Activated T-cell treated with anti-CD3 and anti-CD28 coated beads, Interleukin-2, amount 50 U/mL, for 24 hours (primary cell): ENCODE results near the gene GUCA2A.

Experiments used
- DNase-seq: peaks from one replicate; pipeline ENCODE4 v3.0.0-alpha.2; 2020
- H3K27ac Mint-ChIP-seq: 2 replicates; pipeline ENCODE4 v1.8.0; 2020; ENCODE audit warnings: mild to moderate bottlenecking, mixed read lengths
- H3K27me3 Mint-ChIP-seq: 2 replicates; pipeline ENCODE4 v1.8.0; 2020; ENCODE audit warnings: mixed read lengths
- H3K36me3 Mint-ChIP-seq: 2 replicates; pipeline ENCODE4 v1.8.0; 2020; ENCODE audit warnings: low read depth, mixed read lengths
- H3K4me1 Mint-ChIP-seq: 2 replicates; pipeline ENCODE4 v1.8.0; 2020; ENCODE audit warnings: low read depth, mixed read lengths
- H3K4me3 Mint-ChIP-seq: 2 replicates; pipeline ENCODE4 v1.8.0; 2020; ENCODE audit warnings: mild to moderate bottlenecking, moderate library complexity, mixed read lengths
- H3K9me3 Mint-ChIP-seq: 2 replicates; pipeline ENCODE4 v1.8.0; 2020; ENCODE audit warnings: mixed read lengths

The GUCA2A gene

DNA sequence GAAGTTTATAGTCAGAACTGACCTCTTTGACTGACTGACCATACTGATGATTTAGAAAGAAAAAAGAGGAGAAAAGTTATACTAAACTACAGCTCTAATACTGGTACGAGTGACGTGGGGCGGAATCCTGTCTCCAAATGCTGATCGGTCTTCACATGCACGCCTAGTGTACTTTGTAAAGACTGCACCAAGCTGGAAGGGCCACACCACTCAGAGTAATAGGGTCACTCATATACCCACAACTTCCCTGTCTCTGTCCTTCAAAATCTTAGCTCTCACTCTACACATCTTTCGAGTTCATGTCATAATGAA, 19.4 kb upstream of the GUCA2A start:
- H3K9me3 Mint-ChIP-seq, result no peaks in the 10 kb centered on the region
- H3K27ac Mint-ChIP-seq, result peak overlapping the region; percentile 12
- no peak overlapping the region for H3K4me3 Mint-ChIP-seq
- DNase-seq, result no peak
- no peaks in the 10 kb centered on the region for H3K27me3 Mint-ChIP-seq
- peaks cover 7% of the 10 kb centered on the region for H3K4me1 Mint-ChIP-seq
- H3K36me3 Mint-ChIP-seq, result peaks cover 88% of the 10 kb centered on the region

DNA sequence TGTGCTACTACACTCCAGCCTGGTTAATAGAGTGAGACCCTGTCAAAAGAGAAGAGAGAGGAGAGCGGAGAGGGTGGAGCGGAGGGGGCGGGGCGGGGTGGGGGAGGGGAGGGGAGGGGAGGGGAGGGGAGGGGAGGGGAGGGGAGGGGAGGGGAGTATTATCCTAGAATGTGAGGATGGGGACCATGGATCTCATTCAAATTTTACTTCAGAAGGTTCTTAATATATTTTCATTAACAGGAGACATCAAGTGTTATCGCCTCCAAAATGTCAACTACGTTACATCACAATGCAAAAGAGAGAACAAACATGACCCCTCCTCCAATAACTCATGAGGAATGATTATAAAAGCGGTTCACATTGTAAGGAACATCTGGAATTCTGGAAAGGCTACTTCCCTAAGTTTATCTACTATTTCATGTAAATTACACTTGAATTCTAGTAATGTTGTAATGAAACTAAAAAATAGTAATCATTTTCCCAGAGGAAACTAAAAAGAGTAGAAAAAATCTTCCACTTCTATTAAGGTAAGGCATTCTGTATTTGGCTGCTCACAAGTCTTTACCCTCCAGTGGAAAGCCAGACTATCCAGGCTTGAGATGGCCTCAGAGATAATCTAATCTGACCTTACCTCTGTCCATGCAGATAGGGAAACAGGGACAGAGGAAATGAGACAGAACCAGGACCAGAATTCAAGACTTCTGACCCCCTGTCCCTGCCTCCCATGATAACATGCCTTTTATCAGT, 18.8 kb upstream of the GUCA2A start:
- Mint-ChIP-seq H3K27me3 (no peaks in the 10 kb centered on the region), H3K36me3 (peaks cover 85% of the 10 kb centered on the region), H3K4me3 (no peak overlapping the region), H3K4me1 (peaks cover 7% of the 10 kb centered on the region), H3K27ac (peak overlapping the region; percentile 12), H3K9me3 (no peaks in the 10 kb centered on the region)
- DNase-seq, result no peak

DNA sequence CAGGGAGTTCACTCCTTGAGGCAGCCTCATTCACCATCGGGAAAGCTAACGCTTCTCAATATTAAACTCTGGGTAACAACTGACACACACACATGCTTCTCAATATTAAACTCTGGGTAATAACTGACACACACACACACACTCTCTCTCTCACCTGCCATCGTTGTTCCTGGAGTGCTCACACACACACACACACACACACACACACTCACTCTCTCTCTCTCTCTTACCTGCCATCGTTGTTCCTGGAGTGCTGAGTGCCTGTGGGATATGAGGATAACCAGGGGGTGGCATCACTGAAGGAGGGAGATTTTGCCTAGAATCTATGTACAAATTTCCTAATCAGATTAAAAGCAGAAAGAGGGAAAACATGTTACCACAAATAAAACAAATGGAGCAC, 17.1 kb upstream of the GUCA2A start:
- no peak overlapping the region for H3K4me3 Mint-ChIP-seq
- H3K27ac Mint-ChIP-seq, result peak overlapping the region; percentile 63
- H3K27me3 Mint-ChIP-seq, result no peaks in the 10 kb centered on the region
- H3K9me3 Mint-ChIP-seq, result no peaks in the 10 kb centered on the region
- no peak for DNase-seq
- peaks cover 7% of the 10 kb centered on the region for H3K4me1 Mint-ChIP-seq
- peaks cover 83% of the 10 kb centered on the region for H3K36me3 Mint-ChIP-seq

DNA sequence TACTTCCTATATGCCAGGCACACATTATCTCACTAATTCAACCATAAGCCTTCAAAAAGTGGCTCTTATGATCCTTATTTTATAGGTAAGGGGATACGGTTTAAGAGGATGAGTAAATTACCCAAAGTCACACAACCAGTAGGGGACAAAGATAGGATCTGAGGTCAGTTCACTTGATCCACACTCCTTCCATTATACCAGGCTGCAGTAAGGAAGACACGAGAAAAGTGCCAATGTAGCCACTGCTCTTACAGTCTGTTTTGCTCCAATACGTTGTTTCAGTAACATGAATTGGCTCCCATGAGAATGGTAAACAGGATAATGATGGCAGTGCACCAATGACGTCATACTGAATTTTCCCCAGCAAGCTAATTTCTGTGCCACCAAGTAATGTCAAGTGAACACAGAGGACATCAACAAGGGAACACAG, 15.4 kb upstream of the GUCA2A start:
- Mint-ChIP-seq H3K27ac (peak overlapping the region; percentile 57), H3K4me1 (no peaks in the 10 kb centered on the region), H3K9me3 (no peaks in the 10 kb centered on the region), H3K4me3 (no peak overlapping the region), H3K36me3 (peaks cover 65% of the 10 kb centered on the region), H3K27me3 (no peaks in the 10 kb centered on the region)
- DNase-seq, result no peak

DNA sequence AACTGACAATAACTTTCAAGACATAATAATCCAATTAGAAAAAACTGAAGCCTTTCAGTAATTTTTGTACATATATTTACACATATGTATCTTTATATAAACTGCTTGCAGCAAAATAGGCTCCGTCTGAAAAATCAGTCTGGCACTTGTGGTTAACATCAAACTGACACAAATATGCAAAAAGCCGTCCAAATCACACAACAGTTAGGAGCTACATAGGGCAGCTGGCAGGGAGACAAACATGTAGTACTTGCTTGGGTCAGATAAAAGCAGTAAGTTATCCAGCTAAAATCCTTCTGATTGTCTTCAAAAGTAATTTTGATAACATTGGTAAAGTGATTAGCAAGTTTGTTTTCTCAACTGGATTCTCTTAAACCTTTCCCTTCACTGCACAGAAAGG, 14.7 kb upstream of the GUCA2A start:
- Mint-ChIP-seq H3K27ac (no peak overlapping the region), H3K4me1 (no peaks in the 10 kb centered on the region), H3K9me3 (no peaks in the 10 kb centered on the region), H3K27me3 (no peaks in the 10 kb centered on the region), H3K36me3 (peaks cover 60% of the 10 kb centered on the region), H3K4me3 (no peak overlapping the region)
- DNase-seq, result no peak

DNA sequence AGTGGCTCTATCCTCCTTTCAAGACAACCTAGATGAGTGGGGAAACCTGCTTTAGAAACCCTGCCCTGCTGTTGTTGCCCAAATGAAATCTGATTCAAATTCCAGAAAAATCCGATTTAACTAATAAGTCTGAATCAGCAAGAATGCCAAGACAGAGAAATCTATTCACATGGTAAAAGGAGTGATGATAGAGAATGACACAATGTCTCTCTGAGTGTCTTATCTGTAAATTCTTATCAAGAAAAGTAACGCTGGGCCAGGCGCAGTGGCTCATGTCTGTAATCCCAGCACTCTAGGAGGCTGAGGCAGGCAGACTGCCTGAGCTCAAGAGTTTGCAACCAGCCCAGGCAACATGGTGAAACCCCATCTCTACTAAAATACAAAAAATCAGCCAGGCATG, 13.7 kb upstream of the GUCA2A start:
- H3K9me3 Mint-ChIP-seq, result no peaks in the 10 kb centered on the region
- no peak overlapping the region for H3K27ac Mint-ChIP-seq
- peaks cover 53% of the 10 kb centered on the region for H3K36me3 Mint-ChIP-seq
- no peak overlapping the region for H3K4me3 Mint-ChIP-seq
- H3K4me1 Mint-ChIP-seq, result no peaks in the 10 kb centered on the region
- no peaks in the 10 kb centered on the region for H3K27me3 Mint-ChIP-seq
- DNase-seq, result no peak

DNA sequence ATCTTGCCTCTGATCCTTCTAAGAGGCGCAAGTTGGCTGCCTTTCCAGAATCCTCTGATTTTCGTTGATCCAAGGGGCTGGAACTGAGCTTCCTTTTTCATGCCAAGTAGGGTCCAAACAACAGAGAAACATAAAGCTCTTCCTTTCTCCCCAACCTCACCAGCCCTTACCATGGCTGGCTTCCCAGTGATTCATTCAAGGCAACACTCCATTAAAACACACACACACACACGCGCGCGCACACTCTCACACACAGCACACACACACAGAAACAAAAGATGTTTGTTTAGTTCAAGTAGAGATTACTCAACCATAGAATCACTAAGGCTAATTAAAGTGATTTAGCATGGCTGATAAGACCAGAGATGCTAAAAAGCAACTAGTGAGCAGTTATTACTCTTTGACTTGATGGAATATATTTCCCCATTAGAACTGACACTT, 13.0 kb upstream of the GUCA2A start:
- Mint-ChIP-seq H3K27me3 (no peaks in the 10 kb centered on the region), H3K4me3 (no peak overlapping the region), H3K9me3 (no peaks in the 10 kb centered on the region), H3K36me3 (peaks cover 49% of the 10 kb centered on the region), H3K27ac (no peak overlapping the region), H3K4me1 (no peaks in the 10 kb centered on the region)
- no peak for DNase-seq

DNA sequence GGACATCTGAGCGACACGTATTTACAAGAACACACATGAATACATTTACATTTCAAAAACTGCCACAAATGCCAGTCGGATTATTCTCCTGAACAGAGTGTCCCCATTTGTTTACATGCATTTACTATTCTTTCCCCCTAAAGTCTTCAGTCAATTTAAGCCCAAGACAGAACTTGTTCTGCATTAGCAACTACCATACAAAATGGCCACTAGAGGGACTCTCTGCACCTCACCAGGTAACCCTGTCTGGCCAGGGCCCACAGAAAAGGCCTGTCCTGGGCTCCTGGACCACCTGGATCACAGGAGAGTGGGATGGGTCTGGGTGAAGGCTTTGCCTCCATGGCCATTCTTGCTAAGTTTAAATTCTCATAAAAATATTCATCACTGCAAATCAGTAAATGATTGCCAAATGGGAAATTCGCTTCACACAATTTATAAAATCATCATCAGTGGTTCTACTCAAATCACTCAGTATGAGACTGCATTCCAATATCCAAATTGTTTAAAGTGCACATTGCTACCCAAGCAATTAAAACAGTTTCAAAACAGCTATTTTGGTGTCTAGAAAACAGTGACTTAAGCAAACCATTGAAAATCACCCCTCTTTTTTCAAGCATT, 12.5 kb upstream of the GUCA2A start:
- Mint-ChIP-seq H3K4me3 (no peak overlapping the region), H3K36me3 (peaks cover 44% of the 10 kb centered on the region), H3K27ac (no peak overlapping the region)

DNA sequence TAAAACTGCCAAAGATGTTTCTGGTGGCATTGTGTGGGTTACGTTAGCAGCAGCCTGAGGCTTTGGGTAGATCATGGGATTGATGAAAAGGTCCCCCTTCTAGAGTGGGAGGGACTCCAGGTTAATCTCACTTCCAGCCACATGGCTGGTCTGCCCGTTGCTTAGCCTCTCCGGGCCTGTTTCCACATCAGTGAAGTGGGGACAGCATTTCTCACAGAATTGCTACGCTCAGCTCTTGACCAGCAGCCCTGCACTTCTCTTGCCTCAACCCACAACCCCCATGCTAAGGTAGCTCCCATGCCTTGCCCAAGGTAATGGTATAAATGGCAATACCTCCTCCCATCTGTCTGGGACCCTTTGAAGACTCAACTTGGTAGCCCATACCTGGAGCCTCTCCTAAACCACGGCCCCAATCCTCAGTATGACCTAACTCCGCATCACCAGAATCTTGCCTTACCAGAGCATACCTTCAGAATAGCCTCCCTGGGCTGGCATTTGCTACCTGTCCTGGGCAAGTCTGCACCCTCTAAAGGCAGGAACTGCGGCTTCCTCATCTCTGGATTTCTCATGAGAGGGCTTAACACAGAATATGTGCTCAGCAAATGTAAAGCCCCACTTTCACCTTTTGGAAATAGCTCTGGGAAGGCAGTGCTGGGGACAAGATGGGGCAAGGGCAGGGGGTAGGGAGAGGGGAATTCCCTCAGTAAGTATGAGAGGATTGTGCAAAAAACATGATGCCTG, 10.9 kb upstream of the GUCA2A start:
- DNase-seq, result no peak
- Mint-ChIP-seq H3K27ac (no peak overlapping the region), H3K27me3 (no peaks in the 10 kb centered on the region), H3K9me3 (no peaks in the 10 kb centered on the region), H3K4me1 (no peaks in the 10 kb centered on the region), H3K4me3 (no peak overlapping the region), H3K36me3 (peaks cover 30% of the 10 kb centered on the region)

More for the DNA sequence above, 12.5 kb upstream of the GUCA2A start:
- H3K27me3 Mint-ChIP-seq, result no peaks in the 10 kb centered on the region
- DNase-seq, result no peak
- H3K9me3 Mint-ChIP-seq, result no peaks in the 10 kb centered on the region
- H3K4me1 Mint-ChIP-seq, result no peaks in the 10 kb centered on the region

DNA sequence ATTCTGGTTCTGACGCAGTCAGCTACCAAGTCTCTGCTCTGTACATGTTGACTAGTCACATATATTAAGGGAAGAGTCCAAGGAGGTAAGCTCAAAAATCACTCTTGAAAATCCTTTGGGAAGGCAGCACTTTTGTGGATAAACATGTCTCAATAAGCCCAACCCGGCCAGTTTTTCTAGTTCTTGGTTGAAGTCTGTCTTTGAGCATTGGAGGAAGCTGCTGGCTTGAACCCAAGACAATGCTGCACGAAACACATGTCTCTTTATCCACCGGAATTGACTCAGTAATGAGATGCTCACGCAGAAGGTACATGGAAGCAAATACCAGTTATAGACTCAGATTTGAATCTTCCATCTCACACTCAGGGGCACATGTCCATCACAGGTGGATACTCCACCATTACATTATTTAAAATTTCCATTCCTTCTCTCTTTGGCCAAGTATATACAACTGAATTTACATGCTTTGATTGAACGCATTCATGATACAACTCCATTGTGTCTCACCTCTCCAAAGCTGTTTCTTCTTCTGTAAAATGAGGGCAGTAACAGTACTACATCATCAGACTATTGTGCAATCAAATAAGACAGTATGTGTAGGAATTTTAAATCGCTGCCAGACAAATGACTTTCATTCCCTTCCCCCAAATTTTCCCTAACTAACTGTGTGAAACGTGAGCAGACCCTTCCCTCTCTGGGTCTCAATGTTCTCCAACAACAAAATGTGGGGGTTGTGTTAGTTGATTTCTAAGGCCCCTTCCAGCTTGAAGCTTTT, 9.6 kb upstream of the GUCA2A start:
- Mint-ChIP-seq H3K27me3 (no peaks in the 10 kb centered on the region), H3K4me3 (no peak overlapping the region), H3K9me3 (no peaks in the 10 kb centered on the region), H3K36me3 (peaks cover 17% of the 10 kb centered on the region), H3K4me1 (no peaks in the 10 kb centered on the region), H3K27ac (no peak overlapping the region)
- DNase-seq, result no peak

DNA sequence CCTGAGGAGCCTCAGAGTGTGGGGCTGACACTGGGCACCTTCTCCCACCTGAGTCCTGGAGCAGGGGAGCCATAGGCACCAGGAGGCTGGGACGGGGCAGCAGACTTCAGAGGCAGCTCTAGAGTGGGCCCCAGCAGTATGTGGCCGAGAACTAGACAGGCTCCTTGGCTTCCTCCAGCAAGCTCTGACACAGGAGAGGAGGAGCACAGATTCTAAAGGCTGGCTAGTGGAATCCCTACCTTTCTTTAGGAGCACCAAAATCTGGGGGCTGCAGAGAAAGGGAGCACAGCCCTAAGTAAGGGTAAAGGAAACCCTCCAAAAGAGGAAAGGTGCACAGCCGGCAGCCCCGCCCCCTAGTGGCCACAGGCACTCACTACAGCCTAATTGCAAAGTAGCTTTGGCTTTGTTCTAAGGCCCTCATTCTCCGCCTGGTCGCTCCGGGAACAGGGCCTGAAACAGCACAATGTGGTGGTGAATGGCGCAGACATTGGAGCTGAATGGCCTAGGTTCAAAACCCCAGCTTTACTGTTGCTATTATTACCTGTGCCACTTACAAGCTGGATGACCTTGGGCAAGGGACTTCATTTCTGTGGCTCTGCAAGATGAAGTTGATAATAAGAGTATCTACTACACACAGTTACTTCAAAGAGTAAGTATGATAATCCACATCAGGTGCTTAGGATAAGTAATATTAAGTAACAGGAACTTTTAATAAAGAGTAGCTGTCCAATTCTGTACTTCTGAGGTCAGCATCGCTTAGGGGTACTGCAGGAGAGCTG, 8.8 kb upstream of the GUCA2A start:
- H3K27me3 Mint-ChIP-seq, result no peaks in the 10 kb centered on the region
- H3K4me1 Mint-ChIP-seq, result no peaks in the 10 kb centered on the region
- no peaks in the 10 kb centered on the region for H3K9me3 Mint-ChIP-seq
- peak; percentile 80 for DNase-seq
- H3K4me3 Mint-ChIP-seq, result no peak overlapping the region
- no peak overlapping the region for H3K27ac Mint-ChIP-seq
- peaks cover 12% of the 10 kb centered on the region for H3K36me3 Mint-ChIP-seq

DNA sequence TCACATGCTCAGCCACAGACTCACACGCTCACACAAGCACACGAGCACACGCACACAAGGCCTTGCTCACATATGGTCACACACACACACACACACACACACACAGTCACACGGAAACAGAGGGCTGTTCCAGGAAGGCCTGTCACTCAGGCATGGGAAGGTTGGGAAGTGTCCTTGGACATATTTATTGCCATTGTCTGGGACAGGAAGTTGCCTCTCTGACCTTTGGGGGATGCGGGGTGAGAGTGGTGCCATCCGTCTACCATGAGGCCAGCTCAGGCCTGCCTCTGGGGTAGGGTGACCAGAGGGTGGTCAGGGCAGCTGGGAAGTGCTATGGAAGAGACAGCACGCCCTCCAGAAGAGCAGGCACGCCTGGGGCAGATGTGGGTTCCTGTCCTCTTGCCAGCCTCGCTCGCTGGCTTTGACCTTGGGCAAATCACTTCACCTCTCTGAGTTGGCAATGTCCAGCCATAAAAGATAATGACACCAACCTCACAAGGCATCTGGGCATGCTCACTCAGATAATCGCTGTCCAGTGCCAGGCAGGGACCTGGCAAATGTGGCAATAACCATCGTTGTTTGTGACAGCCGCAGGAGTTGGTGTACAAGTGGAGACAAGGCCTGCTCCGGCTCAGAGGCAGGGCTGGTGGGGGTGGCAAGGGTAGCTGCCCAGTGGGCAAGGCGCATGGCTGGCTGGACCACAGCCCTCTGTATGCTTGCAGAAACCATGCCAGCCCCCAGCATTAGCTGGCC, 8.0 kb upstream of the GUCA2A start:
- H3K4me1 Mint-ChIP-seq, result no peaks in the 10 kb centered on the region
- H3K27ac Mint-ChIP-seq, result no peak overlapping the region
- H3K4me3 Mint-ChIP-seq, result no peak overlapping the region
- peaks cover 4% of the 10 kb centered on the region for H3K36me3 Mint-ChIP-seq
- no peak for DNase-seq
- no peaks in the 10 kb centered on the region for H3K9me3 Mint-ChIP-seq
- H3K27me3 Mint-ChIP-seq, result no peaks in the 10 kb centered on the region

DNA sequence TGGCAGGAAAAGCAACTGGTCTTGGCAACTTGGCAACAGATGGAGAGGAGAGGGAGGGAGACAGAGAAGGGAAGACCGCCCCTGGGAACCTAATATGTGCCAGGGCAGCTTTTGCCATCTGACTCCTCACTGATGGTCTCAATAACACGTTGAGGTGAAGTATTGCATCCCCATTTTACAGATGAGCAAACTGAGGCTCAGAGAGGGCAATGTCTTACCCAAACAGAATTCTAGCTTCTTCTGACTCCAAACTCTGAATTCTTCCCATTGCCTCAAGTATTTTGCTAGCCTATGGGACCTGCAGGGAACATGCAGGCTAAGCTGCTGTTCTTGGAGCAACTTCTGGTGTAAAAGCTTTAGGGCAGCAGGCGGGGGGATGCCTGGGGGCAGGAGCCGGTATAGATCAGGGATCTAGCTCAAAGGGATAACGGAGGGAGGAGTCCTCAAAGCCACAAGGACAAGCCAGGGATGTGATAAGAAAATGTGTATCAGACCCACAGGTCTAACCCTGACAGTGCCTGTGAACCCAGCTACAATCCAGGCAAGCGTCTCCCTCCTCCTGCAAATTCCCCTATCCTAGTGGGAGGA, 7.2 kb upstream of the GUCA2A start:
- peaks cover 1% of the 10 kb centered on the region for H3K36me3 Mint-ChIP-seq
- H3K4me1 Mint-ChIP-seq, result no peaks in the 10 kb centered on the region
- H3K27me3 Mint-ChIP-seq, result no peaks in the 10 kb centered on the region
- no peak overlapping the region for H3K27ac Mint-ChIP-seq
- H3K4me3 Mint-ChIP-seq, result no peak overlapping the region
- H3K9me3 Mint-ChIP-seq, result no peaks in the 10 kb centered on the region
- no peak for DNase-seq
